ENCODE measurements around the gene FAM32A. TPM values are rescaled to one million over a fixed set of nuclear protein-coding genes. Genes with fewer than 3 reads are reported as not detected.

The FAM32A gene
- 10 to 100 TPM; 29.6 to 44.5 TPM for total RNA-seq

DNA sequence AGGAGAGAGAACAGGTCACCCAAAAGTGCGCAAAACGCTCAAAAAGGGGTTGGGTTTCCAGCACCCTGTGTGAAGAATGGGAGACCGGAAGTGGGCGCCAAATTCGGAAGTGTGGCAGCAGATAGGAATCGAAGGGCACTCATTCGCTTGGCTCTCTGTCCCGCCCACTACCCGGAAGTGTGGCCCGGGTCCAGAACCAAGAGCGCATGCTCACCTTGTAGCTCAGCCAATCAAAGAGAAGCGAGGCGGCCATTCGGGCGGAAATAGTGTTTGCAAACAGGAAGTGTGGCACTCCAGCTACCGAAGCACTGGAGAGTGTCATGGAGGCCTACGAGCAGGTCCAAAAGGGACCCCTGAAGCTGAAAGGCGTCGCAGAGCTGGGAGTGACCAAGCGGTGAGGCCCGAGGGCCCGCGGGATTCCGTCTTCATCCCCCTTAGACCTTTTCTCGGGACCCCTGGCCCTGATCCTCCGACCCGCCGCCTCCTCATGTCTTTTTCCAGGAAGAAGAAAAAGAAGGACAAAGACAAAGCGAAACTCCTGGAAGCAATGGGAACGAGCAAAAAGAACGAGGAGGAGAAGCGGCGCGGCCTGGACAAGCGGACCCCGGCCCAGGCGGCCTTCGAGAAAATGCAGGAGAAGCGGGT, at the start of gene FAM32A:
FAM32A (plus strand) TSS at position 288 of the 645 bp plus-strand sequence; CDS start at position 321, 33 bp downstream.
- H3K36me3 ChIP-seq (replicated peaks in 1 of 2; ENCODE audit: insufficient read depth in 1 of 2, low read depth in 2 of 2), result peaks cover 0 to 2% of the 10 kb centered on the region in 2 donors
- H3K9me3 ChIP-seq, result no peaks in the 10 kb centered on the region
- intact Hi-C loops (cut with DNase I), result no loop called here
- peak within 1 kb of the TSS; percentile 65 to 96 for H3K4me3 ChIP-seq
- peak; percentile 55 to 91 (median 90) for TF ChIP-seq POLR2A (IDR thresholded peaks at IDR 0.05)
- TF ChIP-seq, protein P1, sequence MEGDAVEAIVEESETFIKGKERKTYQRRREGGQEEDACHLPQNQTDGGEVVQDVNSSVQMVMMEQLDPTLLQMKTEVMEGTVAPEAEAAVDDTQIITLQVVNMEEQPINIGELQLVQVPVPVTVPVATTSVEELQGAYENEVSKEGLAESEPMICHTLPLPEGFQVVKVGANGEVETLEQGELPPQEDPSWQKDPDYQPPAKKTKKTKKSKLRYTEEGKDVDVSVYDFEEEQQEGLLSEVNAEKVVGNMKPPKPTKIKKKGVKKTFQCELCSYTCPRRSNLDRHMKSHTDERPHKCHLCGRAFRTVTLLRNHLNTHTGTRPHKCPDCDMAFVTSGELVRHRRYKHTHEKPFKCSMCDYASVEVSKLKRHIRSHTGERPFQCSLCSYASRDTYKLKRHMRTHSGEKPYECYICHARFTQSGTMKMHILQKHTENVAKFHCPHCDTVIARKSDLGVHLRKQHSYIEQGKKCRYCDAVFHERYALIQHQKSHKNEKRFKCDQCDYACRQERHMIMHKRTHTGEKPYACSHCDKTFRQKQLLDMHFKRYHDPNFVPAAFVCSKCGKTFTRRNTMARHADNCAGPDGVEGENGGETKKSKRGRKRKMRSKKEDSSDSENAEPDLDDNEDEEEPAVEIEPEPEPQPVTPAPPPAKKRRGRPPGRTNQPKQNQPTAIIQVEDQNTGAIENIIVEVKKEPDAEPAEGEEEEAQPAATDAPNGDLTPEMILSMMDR (IDR thresholded peaks at IDR 0.05), result peak in 6 of 7 experiments; percentile 26 to 51 (median 38)
- H3K27me3 ChIP-seq, result no peaks in the 10 kb centered on the region
- DNase-seq (peak; percentile 99 to 100 (median 99)), ATAC-seq (peak; percentile 100)
- WGBS, 2 donors, result 0% methylated on average over 22 to 39 of the region's 39 CpGs
- peaks cover 29% of the 10 kb centered on the region for H3K4me1 ChIP-seq
- H3K27ac ChIP-seq, result peak within 1 kb of the TSS in 3 of 4 donors; percentile 51 to 80 (median 56)

DNA sequence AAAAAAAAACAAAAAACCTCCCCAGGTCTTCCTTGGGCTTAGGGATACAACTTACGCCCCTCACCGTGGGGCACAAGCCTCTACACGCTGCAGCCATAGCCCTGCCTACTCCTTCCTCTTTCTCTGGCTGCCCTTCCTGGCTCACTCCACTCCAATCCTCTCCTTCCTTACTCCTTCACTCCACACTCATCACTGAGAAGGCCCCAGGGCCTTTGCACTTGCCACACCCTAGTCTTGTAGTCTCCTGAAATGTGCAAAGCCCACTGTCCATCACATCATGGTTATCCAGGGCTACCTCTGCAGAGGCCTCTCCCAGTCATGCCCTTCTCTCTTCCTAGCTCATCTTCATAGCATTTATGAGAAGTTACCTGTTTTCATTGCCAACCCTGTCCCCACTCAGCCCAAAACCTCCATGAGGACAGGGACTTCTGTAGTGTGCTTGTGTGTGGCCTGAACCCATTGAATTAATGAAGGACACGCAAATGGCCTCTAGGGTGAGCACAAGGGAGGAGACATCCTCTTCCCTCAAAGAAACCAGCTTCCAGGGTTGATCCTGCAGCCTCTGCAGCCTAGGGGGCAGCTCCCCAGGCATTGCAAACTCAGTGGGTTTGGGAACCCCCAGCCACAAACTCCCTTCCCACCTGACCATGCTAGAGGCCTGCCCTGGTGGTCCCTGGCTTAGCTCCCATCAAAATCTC, 49.6 kb upstream of the FAM32A start:
- Histone ChIP-seq H3K27ac (no peak overlapping the region), H3K27me3 (no peaks in the 10 kb centered on the region), H3K4me1 (peaks cover 12% of the 10 kb centered on the region), H3K9me3 (no peaks in the 10 kb centered on the region), H3K36me3 (replicated peaks in 1 of 2; ENCODE audit: insufficient read depth in 1 of 2, low read depth in 2 of 2) (peaks cover 0 to 10% of the 10 kb centered on the region in 2 donors), H3K4me3 (no peak overlapping the region)
- TF ChIP-seq, protein P1 (IDR thresholded peaks at IDR 0.05), result no peak
- TF ChIP-seq POLR2A (IDR thresholded peaks at IDR 0.05), result no peak
- WGBS, 2 donors, result 85 to 92% methylated on average over 4 of the region's 4 CpGs
- intact Hi-C loops (cut with DNase I), result no loop called here
- ATAC-seq (no peak), DNase-seq (no peak)

DNA sequence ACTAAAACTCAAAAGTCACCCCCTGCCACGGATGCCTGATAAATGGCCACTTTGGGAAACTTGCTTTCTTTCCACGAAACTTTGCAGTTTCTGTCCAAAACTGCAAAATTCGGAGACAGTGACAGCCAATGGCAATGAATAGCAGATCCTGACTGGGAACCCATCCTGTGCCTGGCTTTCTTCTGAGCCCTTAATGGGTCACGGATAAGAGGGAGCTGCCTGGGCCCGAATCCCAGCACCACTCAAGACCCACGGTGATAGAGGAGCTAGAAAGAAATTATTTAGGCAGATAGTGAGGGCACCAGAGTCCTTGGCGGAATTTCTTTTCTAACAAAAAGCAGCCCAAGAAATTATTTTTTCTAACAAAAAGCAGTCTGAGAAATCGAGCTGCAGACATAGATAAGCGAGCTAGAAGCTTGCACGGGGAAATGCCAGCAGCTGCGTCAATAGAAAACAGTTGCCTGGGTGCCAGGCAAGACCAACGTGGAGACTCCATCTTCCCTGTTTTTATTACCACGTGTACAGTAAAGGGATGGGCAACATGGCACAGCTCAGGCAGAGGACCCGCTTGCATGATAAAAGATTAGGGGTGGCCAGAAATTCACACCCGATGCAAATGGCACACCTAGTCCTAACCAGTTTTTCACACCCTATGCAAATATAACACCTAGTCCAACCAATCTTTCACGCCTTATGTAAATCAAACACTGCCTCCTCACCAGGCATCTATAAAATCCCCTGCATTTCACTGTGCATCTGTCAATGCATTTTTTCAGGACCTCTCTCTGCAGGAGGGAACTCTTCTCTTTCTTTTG, 48.8 kb upstream of the FAM32A start:
- Histone ChIP-seq H3K36me3 (replicated peaks in 1 of 2; ENCODE audit: insufficient read depth in 1 of 2, low read depth in 2 of 2) (peaks cover 0 to 10% of the 10 kb centered on the region in 2 donors), H3K27me3 (no peaks in the 10 kb centered on the region), H3K4me3 (no peak overlapping the region), H3K4me1 (peaks cover 12% of the 10 kb centered on the region), H3K9me3 (no peaks in the 10 kb centered on the region), H3K27ac (no peak overlapping the region)
- TF ChIP-seq, protein P1 (IDR thresholded peaks at IDR 0.05), result no peak
- no peak for TF ChIP-seq POLR2A (IDR thresholded peaks at IDR 0.05)
- intact Hi-C loops (cut with DNase I), result no loop called here
- peak; percentile 26 to 58 (median 36) for DNase-seq
- peak; percentile 36 for ATAC-seq
- 24 to 32% methylated on average over 16 of the region's 16 CpGs for WGBS, 2 donors

DNA sequence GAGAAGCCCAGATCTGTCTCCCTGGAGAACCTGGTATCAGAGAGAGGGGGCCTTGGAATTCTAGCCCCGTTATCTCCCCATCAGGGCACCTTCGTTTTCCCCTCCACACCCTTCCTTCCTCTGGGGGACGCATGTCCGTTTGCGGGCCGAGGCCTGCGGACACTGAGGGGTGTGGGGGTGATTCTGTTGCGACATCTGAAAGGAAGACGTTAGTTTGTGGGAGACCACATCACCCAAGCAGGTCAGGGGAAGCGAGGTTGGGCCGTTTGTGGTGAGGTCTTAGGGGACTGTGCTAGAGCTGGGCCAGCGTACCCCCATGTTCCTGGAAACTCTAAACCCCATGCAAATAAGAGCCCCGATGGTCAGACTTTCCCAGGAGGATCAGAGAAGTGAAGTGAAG, 45.5 kb upstream of the FAM32A start:
- Histone ChIP-seq H3K27ac (no peak overlapping the region), H3K9me3 (no peaks in the 10 kb centered on the region), H3K36me3 (replicated peaks in 1 of 2; ENCODE audit: insufficient read depth in 1 of 2, low read depth in 2 of 2) (no peaks in the 10 kb centered on the region), H3K27me3 (no peaks in the 10 kb centered on the region), H3K4me3 (no peak overlapping the region), H3K4me1 (peaks cover 25% of the 10 kb centered on the region)
- ATAC-seq (no peak), DNase-seq (no peak)
- intact Hi-C loops (cut with DNase I), result no loop called here
- WGBS, 2 donors, result 55 to 83% methylated on average over 11 to 12 of the region's 13 CpGs
- TF ChIP-seq, protein P1 (IDR thresholded peaks at IDR 0.05), result no peak
- no peak for TF ChIP-seq POLR2A (IDR thresholded peaks at IDR 0.05)

All from body of pancreas (tissue), 4 donors.